MG63 (cell line): ENCODE data around the gene RHBDF2. TPM values are rescaled to one million over a fixed set of nuclear protein-coding genes. Genes with fewer than 3 reads are reported as not detected.
A peak's percentile ranks its signal among the peaks of the same experiment; 100 is the strongest.
"Not testable (repeated sequence)": the region's sequence is repeated elsewhere in the genome, so short reads cannot be mapped to it uniquely, and the experiment has no call there.

Experiments
- DNase-seq: peaks from one replicate; pipeline ENCODE4 v3.0.0-alpha.2; 2020
- H3K27me3 ChIP-seq: fragments of 250-450 bp; sonication (Bioruptor Pico); 2 replicates; pipeline ENCODE4 v1.5.1; 2020; ENCODE audit warnings: mild to moderate bottlenecking, moderate library complexity
- H3K36me3 ChIP-seq: fragments of 250-450 bp; sonication (Bioruptor Pico); 2 replicates; pipeline ENCODE4 v1.5.1; 2020; ENCODE audit warnings: mild to moderate bottlenecking, moderate library complexity
- H3K4me3 ChIP-seq: fragments of 250-450 bp; sonication (Bioruptor Pico); 2 replicates; pipeline ENCODE4 v1.5.1; 2020; ENCODE audit warnings: mild to moderate bottlenecking, moderate library complexity
- H3K9me3 ChIP-seq: fragments of 250-450 bp; sonication (Bioruptor Pico); 2 replicates; pipeline ENCODE4 v1.5.1; 2020; ENCODE audit warnings: mild to moderate bottlenecking, moderate library complexity
- total RNA-seq: library from RNA; depleted of rRNA; stranded (reverse); fragments of >200 nt; shearing (Covaris generic); gene quantifications from 2 replicates; pipeline ENCODE4 v1.2.3, GENCODE V29; 2014; ENCODE audit warnings: low replicate concordance

Gene RHBDF2
- total RNA-seq, 1 experiment from 2014 or later: 20.9 TPM

DNA sequence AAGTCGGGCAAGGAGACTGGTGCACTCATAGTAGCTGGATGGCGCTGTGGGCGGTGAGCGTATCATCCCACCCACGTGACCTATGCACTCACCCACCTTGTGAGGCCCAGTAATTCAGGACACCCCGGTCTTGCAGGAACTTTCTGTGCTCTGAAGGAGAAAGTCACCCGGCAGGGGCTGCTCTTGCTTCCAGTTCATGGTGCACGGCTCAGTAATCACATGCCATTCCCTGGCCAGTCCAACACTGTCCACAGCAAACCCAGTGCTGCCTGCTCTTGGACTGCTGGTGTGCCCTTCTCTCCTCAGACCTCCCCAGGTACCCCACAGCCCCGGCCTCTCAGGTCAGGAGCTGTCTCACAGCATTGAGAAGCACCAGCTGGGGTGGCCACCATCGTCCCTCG, 16.4 kb upstream of the RHBDF2 start:
- Histone ChIP-seq H3K27me3 (no peaks in the 10 kb centered on the region), H3K9me3 (no peaks in the 10 kb centered on the region)
- DNase-seq: no peak

DNA sequence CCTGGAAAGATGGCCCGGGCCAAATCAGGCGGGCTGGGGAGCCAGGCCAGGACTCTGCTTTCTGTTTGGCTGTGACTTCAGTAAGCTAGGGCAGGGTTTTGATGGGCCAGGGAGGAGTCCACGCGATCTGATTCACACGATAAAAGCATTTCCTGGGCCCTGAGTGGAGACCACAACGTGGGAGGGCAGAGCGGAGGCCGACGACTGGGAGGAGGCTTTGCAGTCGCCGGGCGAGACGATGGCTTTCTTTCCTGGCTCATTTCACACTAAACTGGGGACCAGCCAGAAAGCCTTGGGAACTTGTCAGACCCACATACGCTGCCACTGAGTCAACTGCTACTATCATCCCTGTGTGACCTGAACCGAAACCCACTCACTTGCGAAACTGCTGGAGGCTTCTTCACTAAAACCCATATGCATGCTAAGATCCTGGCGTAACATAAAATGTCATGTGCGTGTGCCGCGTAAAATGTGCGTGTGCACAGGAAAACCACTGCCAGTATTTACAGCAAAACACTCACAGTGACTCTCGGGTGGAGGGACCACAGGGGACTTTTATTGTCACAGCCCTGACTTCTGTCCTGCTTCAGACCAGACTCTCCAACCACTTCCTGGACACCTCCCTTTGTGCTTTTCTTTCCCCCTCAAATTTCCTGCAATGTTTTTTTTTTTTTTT, 14.2 kb upstream of the RHBDF2 start:
- H3K4me3 ChIP-seq: 0 out of 2 replicates have a peak overlapping the region, but pooled peaks have one; percentile 5
- H3K27me3 ChIP-seq: no peaks in the 10 kb centered on the region
- H3K36me3 ChIP-seq: no peaks in the 10 kb centered on the region
- peak; percentile 92 for DNase-seq
- H3K9me3 ChIP-seq: no peaks in the 10 kb centered on the region

More for the DNA sequence above, 16.4 kb upstream of the RHBDF2 start:
- Histone ChIP-seq H3K36me3 (no peaks in the 10 kb centered on the region), H3K4me3 (no peak overlapping the region)

DNA sequence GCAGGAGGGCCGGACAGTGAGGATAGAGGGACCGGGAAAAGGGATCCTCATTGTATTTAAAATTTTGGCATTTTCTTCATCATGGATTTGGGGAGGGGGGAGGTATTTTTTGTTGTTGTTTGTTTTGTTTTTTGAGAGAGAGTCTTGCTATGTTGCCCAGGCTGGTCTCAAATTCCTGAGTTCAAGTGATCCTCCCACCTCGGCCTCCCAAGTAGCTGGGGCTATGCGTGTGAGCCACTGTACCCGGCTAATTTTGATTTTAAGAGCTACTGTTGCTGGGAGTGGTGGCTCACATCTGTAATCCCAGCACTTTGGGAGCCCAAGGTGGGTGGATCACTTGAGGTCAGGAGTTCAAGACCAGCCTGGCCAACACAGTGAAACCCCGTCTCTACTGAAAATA, 13.1 kb upstream of the RHBDF2 start:
- not testable (repeated sequence) for H3K4me3 ChIP-seq, H3K9me3 ChIP-seq, H3K27me3 ChIP-seq, H3K36me3 ChIP-seq, DNase-seq

- Histone ChIP-seq H3K4me3 (no peak overlapping the region), H3K27me3 (no peaks in the 10 kb centered on the region), H3K36me3 (no peaks in the 10 kb centered on the region), H3K9me3 (no peaks in the 10 kb centered on the region)
- no peak for DNase-seq
These were observed 12.1 kb upstream of the RHBDF2 start for GRCh38 chr17:76513306-76513692.

GRCh38 chr17:76512366-76513305, 11.4 kb upstream of the RHBDF2 start:
- H3K27me3 ChIP-seq: no peaks in the 10 kb centered on the region
- H3K36me3 ChIP-seq: no peaks in the 10 kb centered on the region
- H3K4me3 ChIP-seq: no peak overlapping the region
- H3K9me3 ChIP-seq: no peaks in the 10 kb centered on the region
- DNase-seq: no peak

GRCh38 chr17:76511668-76512365, 10.6 kb upstream of the RHBDF2 start:
- Histone ChIP-seq H3K36me3 (no peaks in the 10 kb centered on the region), H3K9me3 (no peaks in the 10 kb centered on the region), H3K27me3 (no peaks in the 10 kb centered on the region), H3K4me3 (no peak overlapping the region)
- DNase-seq: no peak

DNA sequence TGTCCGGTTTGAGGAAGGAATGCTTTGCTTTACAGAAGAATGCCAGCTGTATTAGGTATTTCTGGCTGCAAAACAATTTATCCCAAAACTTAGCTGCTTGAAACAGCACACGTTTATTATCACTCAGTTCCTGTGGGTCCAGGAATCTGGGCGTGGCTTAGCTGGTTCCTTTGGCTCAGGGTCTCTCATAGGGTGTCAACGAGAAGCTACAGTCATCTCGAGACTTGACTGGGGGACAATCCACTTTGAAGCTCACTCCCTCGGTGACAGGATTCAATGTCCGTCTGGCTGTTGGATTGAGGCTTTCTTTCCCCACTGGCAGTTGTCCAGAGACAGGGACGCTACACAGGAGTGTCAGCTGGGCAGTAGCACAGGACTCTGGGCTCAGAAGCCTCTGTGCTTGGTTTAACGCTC, 9.6 kb upstream of the RHBDF2 start:
- H3K27me3 ChIP-seq: no peaks in the 10 kb centered on the region
- DNase-seq: peak; percentile 30
- H3K36me3 ChIP-seq: no peaks in the 10 kb centered on the region
- H3K9me3 ChIP-seq: no peaks in the 10 kb centered on the region
- H3K4me3 ChIP-seq: no peak overlapping the region

DNA sequence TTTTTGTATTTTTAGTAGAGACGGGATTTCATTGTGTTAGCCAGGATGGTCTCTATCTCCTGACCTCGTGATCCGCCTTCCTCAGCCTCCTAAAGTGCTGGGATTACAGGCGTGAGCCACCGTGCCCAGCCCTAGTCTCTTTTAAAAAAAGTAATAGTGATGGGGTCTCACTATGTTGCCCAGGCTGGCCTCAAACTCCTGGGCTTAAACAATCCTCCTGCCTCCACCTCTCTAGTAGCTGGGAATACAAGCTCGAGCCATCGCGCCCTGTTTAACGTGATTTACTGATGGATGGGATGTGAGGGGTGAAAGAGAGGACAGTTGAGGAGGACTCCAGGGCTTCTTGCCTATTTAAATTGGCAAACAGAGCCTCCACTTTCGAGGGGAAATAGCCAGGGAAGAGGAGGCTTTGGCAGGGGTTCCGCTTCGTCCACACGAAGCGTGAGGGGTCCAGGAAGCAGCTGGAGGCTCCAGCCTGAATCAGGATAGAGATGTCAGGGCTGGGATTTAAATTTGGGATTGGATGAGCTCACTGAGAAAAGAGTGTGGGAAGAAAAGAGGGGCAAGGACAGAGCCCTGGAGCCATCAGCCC, 7.3 kb upstream of the RHBDF2 start:
- not testable (repeated sequence) for DNase-seq, H3K9me3 ChIP-seq

GRCh38 chr17:76506408-76507345, 5.5 kb upstream of the RHBDF2 start:
- H3K4me3 ChIP-seq: no peak overlapping the region
- H3K9me3 ChIP-seq: no peaks in the 10 kb centered on the region
- DNase-seq: peak; percentile 62
- H3K36me3 ChIP-seq: no peaks in the 10 kb centered on the region
- no peaks in the 10 kb centered on the region for H3K27me3 ChIP-seq

More for the DNA sequence above, 7.3 kb upstream of the RHBDF2 start:
- H3K36me3 ChIP-seq, H3K27me3 ChIP-seq, H3K4me3 ChIP-seq: not testable (repeated sequence)

DNA sequence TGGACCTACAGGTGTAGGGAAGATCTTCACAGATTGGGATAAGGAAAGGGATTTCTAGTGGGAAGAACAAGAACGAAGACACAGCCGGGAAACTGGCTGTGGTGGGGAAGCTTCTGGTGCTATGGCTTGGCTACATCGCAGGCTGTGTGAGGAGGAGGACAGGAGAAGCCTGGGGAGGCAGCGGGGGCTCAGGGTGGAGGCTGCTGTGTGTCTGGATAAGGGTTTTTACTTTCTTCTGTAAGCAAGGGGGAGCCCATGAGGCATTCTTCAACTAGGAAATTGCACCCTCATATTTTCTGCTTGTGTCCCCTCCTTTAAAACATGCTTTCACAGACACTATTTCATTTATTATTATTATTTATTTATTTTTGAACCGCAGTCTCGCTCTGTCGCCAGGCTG, 2.9 kb upstream of the RHBDF2 start:
- Histone ChIP-seq H3K36me3 (0 out of 2 replicates have a peak, but pooled peaks cover 2% of the 10 kb centered on the region), H3K9me3 (no peaks in the 10 kb centered on the region), H3K27me3 (no peaks in the 10 kb centered on the region), H3K4me3 (no peak overlapping the region)
- DNase-seq: peak; percentile 28

GRCh38 chr17:76502341-76503211, 1.4 kb upstream of the RHBDF2 start:
- Histone ChIP-seq H3K9me3 (no peaks in the 10 kb centered on the region), H3K27me3 (no peaks in the 10 kb centered on the region), H3K36me3 (0 out of 2 replicates have a peak, but pooled peaks cover 2% of the 10 kb centered on the region), H3K4me3 (no peak overlapping the region)
- DNase-seq: no peak

GRCh38 chr17:76501827-76502307, 644 bp upstream of the RHBDF2 start:
- Histone ChIP-seq H3K36me3 (0 out of 2 replicates have a peak, but pooled peaks cover 2% of the 10 kb centered on the region), H3K4me3 (peak overlapping the region; percentile 62), H3K9me3 (no peaks in the 10 kb centered on the region), H3K27me3 (no peaks in the 10 kb centered on the region)
- no peak for DNase-seq

DNA sequence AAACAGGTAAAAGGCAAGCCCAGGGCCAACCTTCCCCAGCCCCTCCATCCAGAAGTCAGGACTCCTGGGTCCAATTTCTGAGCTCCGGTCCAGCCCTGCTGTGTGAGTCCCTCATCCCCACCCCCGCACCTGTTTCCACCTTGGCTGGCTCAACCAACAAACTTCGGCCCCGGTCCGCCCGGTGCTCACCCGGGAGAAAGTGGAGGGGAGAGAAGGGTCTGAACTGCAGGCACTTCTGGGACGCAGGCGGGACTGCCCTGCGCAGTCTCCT, 541 bp downstream of the RHBDF2 start:
- Histone ChIP-seq H3K27me3 (no peaks in the 10 kb centered on the region), H3K9me3 (no peaks in the 10 kb centered on the region), H3K4me3 (peak overlapping the region; percentile 62), H3K36me3 (peaks cover 2% of the 10 kb centered on the region; the same call in 1 of the 2 replicates)
- DNase-seq: no peak

- no peak for DNase-seq
- H3K9me3 ChIP-seq: no peaks in the 10 kb centered on the region
- peaks cover 2% of the 10 kb centered on the region; the same call in 1 of the 2 replicates for H3K36me3 ChIP-seq
- no peaks in the 10 kb centered on the region for H3K27me3 ChIP-seq
- peak overlapping the region; percentile 62 for H3K4me3 ChIP-seq
These were observed 1.0 kb downstream of the RHBDF2 start for GRCh38 chr17:76500074-76500746.
